Osteoblast (primary cell): Measurements from ENCODE around the gene SLCO2B1. TPM values are rescaled to one million over a fixed set of nuclear protein-coding genes. Genes with fewer than 3 reads are reported as not detected.

Experiments used
- DNase-seq: peaks from one replicate; pipeline ENCODE4 v3.0.0; 2011; ENCODE audit warnings: low spot score, mixed read lengths; ENCODE audit not compliant: insufficient read length; ENCODE audit errors: missing footprints
- H2AFZ ChIP-seq: 2 replicates; pipeline ENCODE4 v1.6.0; 2011; ENCODE audit warnings: mild to moderate bottlenecking, low read length
- H3K27ac ChIP-seq: 2 replicates; pipeline ENCODE4 v1.5.1; 2011; ENCODE audit warnings: mild to moderate bottlenecking, low read depth, low read length, moderate library complexity
- H3K27me3 ChIP-seq: 2 replicates; pipeline ENCODE4 v1.6.0; 2012; ENCODE audit warnings: mild to moderate bottlenecking, control low read depth, inconsistent platforms, low read length, moderate library complexity; ENCODE audit not compliant: insufficient read depth
- H3K36me3 ChIP-seq: 2 replicates; pipeline ENCODE4 v1.5.1; 2011; ENCODE audit warnings: mild to moderate bottlenecking, low read length, control low read depth, moderate library complexity; ENCODE audit not compliant: insufficient read depth
- H3K4me1 ChIP-seq: 2 replicates; pipeline ENCODE4 v1.5.1; 2011; ENCODE audit warnings: mild to moderate bottlenecking, low read length, control low read depth, moderate library complexity; ENCODE audit not compliant: insufficient read depth
- H3K4me2 ChIP-seq: 2 replicates; pipeline ENCODE4 v1.6.0; 2011; ENCODE audit warnings: mild to moderate bottlenecking, low read length; ENCODE audit not compliant: insufficient read depth
- H3K4me3 ChIP-seq: fragments of 200-600 bp; sonication (generic); 3 replicates; pipeline ENCODE4 v1.5.1; 2012; ENCODE audit warnings: mild to moderate bottlenecking, low read length, inconsistent platforms; ENCODE audit not compliant: insufficient read depth
- H3K79me2 ChIP-seq: 2 replicates; pipeline ENCODE4 v1.6.0; 2012; ENCODE audit warnings: mild to moderate bottlenecking, low read length, control low read depth, inconsistent platforms; ENCODE audit not compliant: insufficient read depth
- H3K9me3 ChIP-seq: 2 replicates; pipeline ENCODE4 v1.5.1; 2011; ENCODE audit warnings: low read depth, low read length, control low read depth
- H4K20me1 ChIP-seq: 2 replicates; pipeline ENCODE4 v1.6.0; 2012; ENCODE audit warnings: mild to moderate bottlenecking, low read length, control low read depth; ENCODE audit not compliant: insufficient read depth
- CTCF ChIP-seq: IDR thresholded peaks from 2 replicates; pipeline ENCODE4 v1.5.1; 2011; ENCODE audit warnings: mild to moderate bottlenecking, low read depth, low read length, moderate library complexity; ENCODE audit errors: extremely low read depth
- total RNA-seq: library from RNA; depleted of rRNA; stranded (reverse); fragments of >200 nt; gene quantifications from 2 replicates; pipeline ENCODE4 v1.2.3, GENCODE V29; 2012

SLCO2B1 gene
- total RNA-seq, 1 donor: 0.72 TPM

- Histone ChIP-seq H3K4me3 (no peak overlapping the region), H4K20me1 (no peaks in the 10 kb centered on the region), H3K27me3 (peaks cover 17% of the 10 kb centered on the region), H2AFZ (no peak overlapping the region), H3K4me1 (no peaks in the 10 kb centered on the region), H3K79me2 (no peaks in the 10 kb centered on the region), H3K4me2 (no peak overlapping the region), H3K27ac (no peak overlapping the region), H3K9me3 (no peaks in the 10 kb centered on the region), H3K36me3 (no peaks in the 10 kb centered on the region)
- TF ChIP-seq CTCF: no peak
- DNase-seq: no peak
Observed at GRCh38 chr11:75170516-75171201, 19.8 kb downstream of the SLCO2B1 start.

- no peak overlapping the region for H3K4me3 ChIP-seq
- no peaks in the 10 kb centered on the region for H3K79me2 ChIP-seq
- H2AFZ ChIP-seq: no peak overlapping the region
- peaks cover 20% of the 10 kb centered on the region for H3K27me3 ChIP-seq
- no peaks in the 10 kb centered on the region for H3K9me3 ChIP-seq
- H4K20me1 ChIP-seq: no peaks in the 10 kb centered on the region
- no peak for TF ChIP-seq CTCF
- H3K4me1 ChIP-seq: no peaks in the 10 kb centered on the region
- H3K4me2 ChIP-seq: no peak overlapping the region
- H3K36me3 ChIP-seq: no peaks in the 10 kb centered on the region
- H3K27ac ChIP-seq: no peak overlapping the region
- DNase-seq: no peak
Observed at GRCh38 chr11:75173336-75173735, 22.4 kb downstream of the SLCO2B1 start.

- Histone ChIP-seq H3K27me3 (peaks cover 22% of the 10 kb centered on the region), H3K27ac (no peak overlapping the region), H2AFZ (peak overlapping the region; percentile 41), H4K20me1 (no peaks in the 10 kb centered on the region), H3K4me2 (no peak overlapping the region), H3K36me3 (no peaks in the 10 kb centered on the region), H3K9me3 (no peaks in the 10 kb centered on the region), H3K4me3 (no peak overlapping the region), H3K79me2 (no peaks in the 10 kb centered on the region), H3K4me1 (no peaks in the 10 kb centered on the region)
- TF ChIP-seq CTCF: no peak
- DNase-seq: no peak
Observed at GRCh38 chr11:75174781-75175370, 24.0 kb downstream of the SLCO2B1 start.

GRCh38 chr11:75182664-75183063 lies 31.8 kb downstream of the SLCO2B1 start:
- Histone ChIP-seq H3K36me3 (no peaks in the 10 kb centered on the region), H3K27ac (no peak overlapping the region), H2AFZ (no peak overlapping the region), H3K4me2 (no peak overlapping the region), H3K79me2 (no peaks in the 10 kb centered on the region), H3K4me3 (no peak overlapping the region), H3K27me3 (peaks cover 21% of the 10 kb centered on the region), H3K9me3 (no peaks in the 10 kb centered on the region), H3K4me1 (no peaks in the 10 kb centered on the region), H4K20me1 (no peaks in the 10 kb centered on the region)
- peak; percentile 44 for DNase-seq
- no peak for TF ChIP-seq CTCF
